HEK293T (cell line): ENCODE data around the gene LARGE2.

Source experiments
- HDGF ChIP-seq: fragments of 450-650 bp; IDR thresholded peaks from 2 replicates; pipeline ENCODE4 v1.6.1; 2017; ENCODE audit warnings: antibody characterized with exemption, borderline replicate concordance
- SP1 ChIP-seq: fragments of 450-650 bp; IDR thresholded peaks from 2 replicates; pipeline ENCODE4 v1.6.1; 2017

DNA sequence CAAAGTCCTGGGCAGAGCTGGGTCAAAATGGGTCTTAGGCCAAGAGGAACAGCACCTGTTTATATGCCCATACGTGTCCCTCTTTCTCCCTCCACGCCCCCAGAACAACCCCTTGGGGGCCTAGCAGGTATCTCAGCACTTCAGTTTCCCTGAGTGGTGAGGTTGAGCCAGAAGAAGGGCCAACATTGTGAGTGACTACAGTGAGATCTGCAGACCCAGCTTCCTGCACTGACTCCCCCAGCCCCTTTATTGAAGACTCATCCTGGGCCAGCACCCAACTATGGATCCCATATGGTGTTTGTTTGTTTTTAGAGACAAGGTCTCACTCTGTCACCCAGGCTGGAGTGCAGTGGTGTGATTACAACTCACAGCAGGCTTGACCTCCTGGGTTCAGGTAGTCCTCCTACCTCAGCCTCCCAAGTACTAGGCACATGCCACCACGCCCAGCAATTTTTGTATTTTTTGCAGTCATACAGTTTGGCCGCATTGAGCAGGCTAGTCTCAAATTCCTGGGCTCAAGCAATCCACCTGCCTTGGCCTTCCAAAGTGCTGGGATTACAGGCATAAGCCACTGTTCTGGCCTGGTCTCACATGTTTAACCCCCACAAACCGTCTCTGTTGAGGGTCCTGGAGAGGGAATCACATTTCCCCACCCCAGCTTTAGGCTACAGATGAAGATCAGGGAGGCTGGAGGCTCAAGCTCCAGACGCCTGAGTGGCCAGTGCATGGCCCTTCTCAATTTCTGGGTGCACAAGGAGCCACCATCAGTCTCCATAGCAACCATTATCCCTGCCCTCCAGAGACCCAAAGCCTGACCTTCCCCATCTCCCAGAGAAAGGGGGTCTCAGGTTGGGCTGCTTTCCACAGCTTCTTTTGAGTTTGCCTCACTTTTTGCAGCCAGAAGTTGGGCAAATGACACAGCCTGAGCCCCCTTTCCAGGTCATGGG lies 1.7 kb upstream of the LARGE2 start:
- TF ChIP-seq HDGF = no peak
- no peak for TF ChIP-seq SP1
